ENCODE measurements around the gene OOSP4A. TPM values are rescaled to one million over a fixed set of nuclear protein-coding genes. Genes with fewer than 3 reads are reported as not detected.

Gene OOSP4A
- total RNA-seq, 2 experiments from 2014 or later, result not detected

GRCh38 chr11:59943997-59944714, 19.7 kb upstream of the OOSP4A start:
- ChIA-PET CTCF (no interaction called here), POLR2A (interaction anchor here (0.7 kb wide), 1 partner anchor 1323 kb away, joined by 3 read pairs; no protein-coding TSS in a partner anchor)
- no peak overlapping the region for H3K27ac Mint-ChIP-seq
- no peaks in the 10 kb centered on the region for H3K36me3 Mint-ChIP-seq (ENCODE audit: low read depth)
- intact Hi-C loops (cut with DNase I, micrococcal nuclease), result no loop called here
- Histone ChIP-seq H3K9me3 (ENCODE audit: control insufficient read depth in 1 of 2, insufficient read depth in 1 of 2, low read length in 2 of 2) (no peaks in the 10 kb centered on the region), H3K27me3 (ENCODE audit: control insufficient read depth in 1 of 2, insufficient read depth in 2 of 2, low read length in 2 of 2) (peaks cover 3 to 12% of the 10 kb centered on the region in 2 experiments), H3K4me1 (ENCODE audit: insufficient read depth, low read length) (no peaks in the 10 kb centered on the region), H3K27ac (ENCODE audit: low read depth in 1 of 2, low read length in 2 of 2) (no peak overlapping the region), H3K4me3 (ENCODE audit: low read length) (no peak overlapping the region), H3K36me3 (ENCODE audit: insufficient read depth, low read length) (no peaks in the 10 kb centered on the region)
- no peak for TF ChIP-seq CTCF (IDR thresholded peaks at IDR 0.05)
- H3K27me3 Mint-ChIP-seq, result peaks cover 27% of the 10 kb centered on the region
- no peak for ATAC-seq (ENCODE audit: poor library complexity)
- DNase-seq, result no peak
- no peaks in the 10 kb centered on the region for H3K4me1 Mint-ChIP-seq (ENCODE audit: low read depth)
- no peaks in the 10 kb centered on the region for H3K9me3 Mint-ChIP-seq
- H3K4me3 Mint-ChIP-seq, result no peak overlapping the region

GRCh38 chr11:59944720-59945119, 19.1 kb upstream of the OOSP4A start:
- ChIA-PET POLR2A (no interaction called here), CTCF (no interaction called here)
- no peaks in the 10 kb centered on the region for H3K36me3 ChIP-seq (ENCODE audit: insufficient read depth, low read length)
- Mint-ChIP-seq H3K27me3 (peaks cover 27% of the 10 kb centered on the region), H3K36me3 (ENCODE audit: low read depth) (no peaks in the 10 kb centered on the region), H3K9me3 (no peaks in the 10 kb centered on the region), H3K27ac (no peak overlapping the region), H3K4me1 (ENCODE audit: low read depth) (no peaks in the 10 kb centered on the region), H3K4me3 (no peak overlapping the region)
- intact Hi-C loops (cut with DNase I, micrococcal nuclease), result no loop called here
- no peak overlapping the region for H3K27ac ChIP-seq (ENCODE audit: low read depth in 1 of 2, low read length in 2 of 2)
- no peak for ATAC-seq (ENCODE audit: poor library complexity)
- TF ChIP-seq CTCF (IDR thresholded peaks at IDR 0.05), result no peak
- H3K4me1 ChIP-seq (ENCODE audit: insufficient read depth, low read length), result no peaks in the 10 kb centered on the region
- DNase-seq, result no peak
- H3K4me3 ChIP-seq (ENCODE audit: low read length), result no peak overlapping the region
- H3K9me3 ChIP-seq (ENCODE audit: control insufficient read depth in 1 of 2, insufficient read depth in 1 of 2, low read length in 2 of 2), result no peaks in the 10 kb centered on the region
- peaks cover 3 to 12% of the 10 kb centered on the region in 2 experiments for H3K27me3 ChIP-seq (ENCODE audit: control insufficient read depth in 1 of 2, insufficient read depth in 2 of 2, low read length in 2 of 2)

- Histone ChIP-seq H3K4me3 (ENCODE audit: low read length) (no peak overlapping the region), H3K4me1 (ENCODE audit: insufficient read depth, low read length) (no peaks in the 10 kb centered on the region), H3K27ac (ENCODE audit: low read depth in 1 of 2, low read length in 2 of 2) (no peak overlapping the region), H3K36me3 (ENCODE audit: insufficient read depth, low read length) (no peaks in the 10 kb centered on the region), H3K9me3 (ENCODE audit: control insufficient read depth in 1 of 2, insufficient read depth in 1 of 2, low read length in 2 of 2) (no peaks in the 10 kb centered on the region), H3K27me3 (ENCODE audit: control insufficient read depth in 1 of 2, insufficient read depth in 2 of 2, low read length in 2 of 2) (no peaks in the 10 kb centered on the region)
- CTCF ChIA-PET, result no interaction called here
- H3K4me1 Mint-ChIP-seq (ENCODE audit: low read depth), result no peaks in the 10 kb centered on the region
- no peaks in the 10 kb centered on the region for H3K9me3 Mint-ChIP-seq
- no peak for DNase-seq
- POLR2A ChIA-PET, result no interaction called here
- intact Hi-C loops (cut with DNase I, micrococcal nuclease), result loop anchor here in 1 of 2 experiments (1.0 kb wide), 1 partner anchor 30 kb away; no protein-coding TSS in a partner anchor
- H3K36me3 Mint-ChIP-seq (ENCODE audit: low read depth), result no peaks in the 10 kb centered on the region
- no peak overlapping the region for H3K27ac Mint-ChIP-seq
- no peak for TF ChIP-seq CTCF (IDR thresholded peaks at IDR 0.05)
- ATAC-seq (ENCODE audit: poor library complexity), result no peak
- H3K4me3 Mint-ChIP-seq, result no peak overlapping the region
- H3K27me3 Mint-ChIP-seq, result peaks cover 4% of the 10 kb centered on the region
Observed at GRCh38 chr11:59953463-59954218, 10.2 kb upstream of the OOSP4A start.
